ENCODE data around the gene GPA33. TPM values are rescaled to one million over a fixed set of nuclear protein-coding genes. Genes with fewer than 3 reads are reported as not detected.

The GPA33 gene
- total and polyA plus RNA-seq, 9 of the 15 experiments (the other 6 are each of a cell fraction or from before 2014, with no cell fraction given) = 0.13 TPM; not detected in 8

DNA sequence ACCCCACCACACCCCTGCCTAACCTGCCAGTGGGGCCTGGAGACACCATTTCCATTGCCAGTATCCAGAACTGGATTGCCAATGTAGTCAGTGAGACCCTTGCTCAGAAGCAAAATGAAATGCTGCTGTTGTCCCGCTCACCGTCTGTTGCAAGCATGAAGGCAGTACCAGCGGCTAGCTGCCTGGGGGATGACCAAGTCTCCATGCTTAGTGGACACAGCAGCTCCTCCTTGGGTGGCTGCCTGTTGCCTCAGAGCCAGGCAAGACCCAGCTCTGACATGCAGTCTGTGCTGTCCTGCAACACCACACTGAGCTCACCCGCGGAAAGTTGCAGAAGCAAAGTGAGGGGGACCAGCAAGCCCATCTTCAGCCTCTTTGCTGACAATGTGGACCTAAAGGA is 37.1 kb upstream of the GPA33 start:
- ChIA-PET CTCF (ENCODE audit: low intra/inter-chr PET ratio) (no interaction called here), POLR2A (interaction anchor here (1.1 to 1.9 kb wide), 2 partner anchors 11 kb away, joined by 3 to 8 read pairs; no protein-coding TSS in a partner anchor)
- FAIRE-seq = no peak
- Histone ChIP-seq H2AFZ (ENCODE audit: low read depth, low read length) (no peak overlapping the region), H3K4me1 (replicated peaks in 1 of 2; ENCODE audit: control insufficient read depth in 2 of 2, insufficient read depth in 2 of 2, low read length in 2 of 2) (peaks cover 0 to 7% of the 10 kb centered on the region in 2 experiments; a peak in 1 of 5 replicates), H3K9ac (ENCODE audit: insufficient read depth in 1 of 2, low read depth in 2 of 2, low read length in 2 of 2) (no peak overlapping the region), H3K79me2 (ENCODE audit: control insufficient read depth, insufficient read depth, low read length) (no peaks in the 10 kb centered on the region), H3K27me3 (ENCODE audit: control insufficient read depth in 2 of 2, insufficient read depth in 2 of 2, low read length in 2 of 2) (peaks cover 54 to 71% of the 10 kb centered on the region in 2 experiments), H3K27ac (ENCODE audit: extremely low read depth, low read depth, low read length) (no peak overlapping the region), H3K9me3 (replicated peaks; ENCODE audit: control insufficient read depth, insufficient read depth, low read depth, low read length) (no peaks in the 10 kb centered on the region), H3K4me3 (no peak overlapping the region), H3K4me2 (ENCODE audit: insufficient read depth, low read length) (no peak overlapping the region), H4K20me1 (replicated peaks; ENCODE audit: control insufficient read depth, insufficient read depth, low read length) (no peaks in the 10 kb centered on the region), H3K9me1 (ENCODE audit: control insufficient read depth, insufficient read depth, low read length) (peaks cover 4% of the 10 kb centered on the region), H3K36me3 (ENCODE audit: control insufficient read depth, insufficient read depth, low read length) (no peaks in the 10 kb centered on the region)
- WGBS (ENCODE audit: insufficient coverage, low coverage, missing lambda C conversion rate) = 0% methylated on average over 5 of the region's 5 CpGs
- no peak for DNase-seq (ENCODE audit: extremely low read depth in 1 of 4, low spot score in 3 of 4)
- no peak for ATAC-seq
- in situ Hi-C loops (cut with MboI) (no loop called here), intact Hi-C loops (cut with micrococcal nuclease) (no loop called here)
- no TSS peak for BruUV-seq (replicated peaks)
- TF ChIP-seq HOXB6 (CRISPR knock-in tag; IDR thresholded peaks at IDR 0.05; ENCODE audit: borderline replicate concordance) (no peak), ZNF41 (CRISPR knock-in tag; conservative IDR thresholded peaks at IDR 0.05) (no peak), NR1H2 (CRISPR knock-in tag; IDR thresholded peaks at IDR 0.05) (no peak), NCOA2 (IDR thresholded peaks at IDR 0.05; ENCODE audit: partially characterized antibody in 2 of 2) (no peak), MTA2 (IDR thresholded peaks at IDR 0.05; ENCODE audit: low read depth) (no peak), POLR2B (IDR thresholded peaks at IDR 0.05; ENCODE audit: low read depth, partially characterized antibody) (no peak)
- TF ChIP-seq, protein P1, sequence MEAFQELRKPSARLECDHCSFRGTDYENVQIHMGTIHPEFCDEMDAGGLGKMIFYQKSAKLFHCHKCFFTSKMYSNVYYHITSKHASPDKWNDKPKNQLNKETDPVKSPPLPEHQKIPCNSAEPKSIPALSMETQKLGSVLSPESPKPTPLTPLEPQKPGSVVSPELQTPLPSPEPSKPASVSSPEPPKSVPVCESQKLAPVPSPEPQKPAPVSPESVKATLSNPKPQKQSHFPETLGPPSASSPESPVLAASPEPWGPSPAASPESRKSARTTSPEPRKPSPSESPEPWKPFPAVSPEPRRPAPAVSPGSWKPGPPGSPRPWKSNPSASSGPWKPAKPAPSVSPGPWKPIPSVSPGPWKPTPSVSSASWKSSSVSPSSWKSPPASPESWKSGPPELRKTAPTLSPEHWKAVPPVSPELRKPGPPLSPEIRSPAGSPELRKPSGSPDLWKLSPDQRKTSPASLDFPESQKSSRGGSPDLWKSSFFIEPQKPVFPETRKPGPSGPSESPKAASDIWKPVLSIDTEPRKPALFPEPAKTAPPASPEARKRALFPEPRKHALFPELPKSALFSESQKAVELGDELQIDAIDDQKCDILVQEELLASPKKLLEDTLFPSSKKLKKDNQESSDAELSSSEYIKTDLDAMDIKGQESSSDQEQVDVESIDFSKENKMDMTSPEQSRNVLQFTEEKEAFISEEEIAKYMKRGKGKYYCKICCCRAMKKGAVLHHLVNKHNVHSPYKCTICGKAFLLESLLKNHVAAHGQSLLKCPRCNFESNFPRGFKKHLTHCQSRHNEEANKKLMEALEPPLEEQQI (IDR thresholded peaks at IDR 0.05) = no peak
- TF ChIP-seq, protein P2, sequence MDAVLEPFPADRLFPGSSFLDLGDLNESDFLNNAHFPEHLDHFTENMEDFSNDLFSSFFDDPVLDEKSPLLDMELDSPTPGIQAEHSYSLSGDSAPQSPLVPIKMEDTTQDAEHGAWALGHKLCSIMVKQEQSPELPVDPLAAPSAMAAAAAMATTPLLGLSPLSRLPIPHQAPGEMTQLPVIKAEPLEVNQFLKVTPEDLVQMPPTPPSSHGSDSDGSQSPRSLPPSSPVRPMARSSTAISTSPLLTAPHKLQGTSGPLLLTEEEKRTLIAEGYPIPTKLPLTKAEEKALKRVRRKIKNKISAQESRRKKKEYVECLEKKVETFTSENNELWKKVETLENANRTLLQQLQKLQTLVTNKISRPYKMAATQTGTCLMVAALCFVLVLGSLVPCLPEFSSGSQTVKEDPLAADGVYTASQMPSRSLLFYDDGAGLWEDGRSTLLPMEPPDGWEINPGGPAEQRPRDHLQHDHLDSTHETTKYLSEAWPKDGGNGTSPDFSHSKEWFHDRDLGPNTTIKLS (IDR thresholded peaks at IDR 0.05; ENCODE audit: borderline replicate concordance, low read depth) = no peak
- TF ChIP-seq, protein P3, sequence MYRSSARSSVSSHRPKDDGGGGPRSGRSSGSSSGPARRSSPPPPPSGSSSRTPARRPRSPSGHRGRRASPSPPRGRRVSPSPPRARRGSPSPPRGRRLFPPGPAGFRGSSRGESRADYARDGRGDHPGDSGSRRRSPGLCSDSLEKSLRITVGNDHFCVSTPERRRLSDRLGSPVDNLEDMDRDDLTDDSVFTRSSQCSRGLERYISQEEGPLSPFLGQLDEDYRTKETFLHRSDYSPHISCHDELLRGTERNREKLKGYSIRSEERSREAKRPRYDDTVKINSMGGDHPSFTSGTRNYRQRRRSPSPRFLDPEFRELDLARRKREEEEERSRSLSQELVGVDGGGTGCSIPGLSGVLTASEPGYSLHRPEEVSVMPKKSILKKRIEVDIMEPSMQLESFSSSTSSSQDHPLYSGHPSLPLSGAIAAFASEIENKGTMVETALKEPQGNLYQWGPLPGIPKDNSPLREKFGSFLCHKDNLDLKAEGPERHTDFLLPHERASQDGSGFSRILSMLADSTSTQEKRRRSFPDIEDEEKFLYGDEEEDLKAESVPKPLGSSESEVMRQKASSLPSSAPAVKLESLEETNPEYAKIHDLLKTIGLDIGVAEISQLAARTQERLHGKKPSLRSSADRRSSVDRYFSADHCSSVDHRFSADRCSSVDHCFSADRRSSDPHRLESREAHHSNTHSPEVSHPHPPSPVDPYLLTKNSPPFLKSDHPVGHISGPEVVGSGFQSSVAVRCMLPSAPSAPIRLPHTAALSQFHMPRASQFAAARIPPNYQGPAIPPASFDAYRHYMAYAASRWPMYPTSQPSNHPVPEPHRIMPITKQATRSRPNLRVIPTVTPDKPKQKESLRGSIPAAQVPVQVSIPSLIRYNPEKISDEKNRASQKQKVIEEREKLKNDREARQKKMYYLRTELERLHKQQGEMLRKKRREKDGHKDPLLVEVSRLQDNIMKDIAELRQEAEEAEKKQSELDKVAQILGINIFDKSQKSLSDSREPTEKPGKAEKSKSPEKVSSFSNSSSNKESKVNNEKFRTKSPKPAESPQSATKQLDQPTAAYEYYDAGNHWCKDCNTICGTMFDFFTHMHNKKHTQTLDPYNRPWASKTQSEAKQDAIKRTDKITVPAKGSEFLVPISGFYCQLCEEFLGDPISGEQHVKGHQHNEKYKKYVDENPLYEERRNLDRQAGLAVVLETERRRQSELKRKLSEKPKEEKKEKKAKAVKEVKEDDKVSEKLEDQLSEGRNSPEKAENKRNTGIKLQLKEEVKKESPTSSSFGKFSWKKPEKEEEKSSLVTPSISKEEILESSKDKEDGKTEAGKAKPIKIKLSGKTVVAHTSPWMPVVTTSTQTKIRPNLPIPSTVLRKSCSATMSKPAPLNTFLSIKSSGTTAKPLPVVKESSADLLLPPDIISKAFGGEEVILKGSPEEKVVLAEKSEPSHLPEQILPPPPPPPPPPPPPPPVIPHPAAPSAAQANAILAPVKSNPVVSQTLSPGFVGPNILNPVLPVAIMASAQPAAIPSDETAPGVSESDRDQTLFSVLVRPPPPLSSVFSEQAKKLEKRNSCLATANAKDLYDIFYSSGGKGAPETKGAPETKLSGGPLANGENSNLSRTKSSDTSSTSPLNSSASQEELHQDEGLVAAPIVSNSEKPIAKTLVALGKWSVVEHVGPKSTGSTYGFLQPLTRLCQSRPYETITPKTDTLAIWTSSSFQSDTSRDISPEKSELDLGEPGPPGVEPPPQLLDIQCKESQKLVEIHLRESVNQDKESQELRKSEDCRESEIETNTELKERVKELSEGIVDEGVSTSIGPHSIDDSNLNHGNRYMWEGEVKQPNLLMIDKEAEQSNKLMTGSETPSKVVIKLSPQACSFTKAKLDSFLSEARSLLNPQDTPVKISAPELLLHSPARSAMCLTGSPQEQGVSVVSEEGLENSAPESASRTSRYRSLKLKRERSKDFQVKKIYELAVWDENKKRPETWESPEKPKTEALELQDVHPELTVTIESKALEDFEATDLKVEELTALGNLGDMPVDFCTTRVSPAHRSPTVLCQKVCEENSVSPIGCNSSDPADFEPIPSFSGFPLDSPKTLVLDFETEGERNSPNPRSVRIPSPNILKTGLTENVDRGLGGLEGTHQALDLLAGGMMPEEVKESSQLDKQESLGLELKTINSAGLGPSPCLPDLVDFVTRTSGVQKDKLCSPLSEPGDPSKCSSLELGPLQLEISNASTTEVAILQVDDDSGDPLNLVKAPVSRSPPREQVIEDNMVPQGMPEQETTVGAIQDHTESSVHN (IDR thresholded peaks at IDR 0.05; ENCODE audit: borderline replicate concordance in 1 of 2, low read depth in 1 of 2) = no peak
